GM19023 (cell line): ENCODE results near the gene C1orf216.
"Not testable (repeated sequence)": the region's sequence is repeated elsewhere in the genome, so short reads cannot be mapped to it uniquely, and the experiment has no call there.

ENCODE experiments used
- ATAC-seq: cut with Tn5 transposase; IDR thresholded peaks from one replicate; pipeline ENCODE4 v1.9.1; 2021; ENCODE audit warnings: mild to moderate bottlenecking, moderate library complexity; ENCODE audit not compliant: unreplicated experiment

Gene C1orf216

GRCh38 chr1:35718492-35719336 is at the start of gene C1orf216:
Gene C1orf216 (minus strand): TSS chr1:35718884. CDS start chr1:35716321, 2,563 bp downstream.
- ATAC-seq = peak; percentile 59

DNA sequence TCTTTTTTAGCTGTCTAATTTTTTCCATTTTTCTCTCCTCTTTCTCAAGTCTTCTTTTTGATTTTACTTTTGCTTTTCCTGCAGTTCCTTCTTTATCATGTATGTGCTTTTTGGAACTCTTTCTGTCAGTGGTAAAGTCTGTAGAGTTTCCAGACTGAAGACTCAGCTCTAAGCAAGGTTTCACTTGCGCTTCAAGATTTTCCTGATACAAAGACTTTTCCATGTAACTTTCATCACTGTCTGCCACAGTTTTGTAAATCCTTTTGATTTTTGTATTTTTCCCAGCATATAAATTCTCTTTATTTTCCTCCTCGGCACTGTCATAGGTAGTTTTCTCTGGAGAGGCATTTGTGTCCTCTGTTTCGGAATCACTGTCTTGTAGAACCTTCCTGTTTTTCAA is 45.6 kb upstream of the C1orf216 start:
- no peak for ATAC-seq

GRCh38 chr1:35763201-35763600 is 44.5 kb upstream of the C1orf216 start:
- no peak for ATAC-seq

- no peak for ATAC-seq
These were observed 43.5 kb upstream of the C1orf216 start for GRCh38 chr1:35762141-35762540.

DNA sequence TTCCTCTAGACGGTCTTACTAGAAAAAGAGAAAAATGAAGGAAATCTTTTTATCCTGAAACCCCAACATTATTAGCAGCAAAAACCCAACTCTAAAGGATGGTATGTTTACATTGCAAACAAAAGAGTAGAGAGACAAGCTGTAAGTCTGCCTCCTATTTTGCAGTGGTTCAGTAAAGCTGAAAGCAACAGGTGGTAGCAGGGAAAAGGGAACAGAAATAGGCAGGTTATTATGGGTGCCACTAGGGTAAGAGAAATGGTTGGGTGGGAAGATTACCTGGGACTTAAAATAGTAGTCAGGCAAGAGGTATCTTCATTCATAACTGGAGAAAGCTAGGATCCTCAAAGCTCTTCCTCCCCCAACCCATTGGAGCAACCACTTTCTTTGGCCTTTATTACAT is 37.4 kb upstream of the C1orf216 start:
- ATAC-seq = no peak

DNA sequence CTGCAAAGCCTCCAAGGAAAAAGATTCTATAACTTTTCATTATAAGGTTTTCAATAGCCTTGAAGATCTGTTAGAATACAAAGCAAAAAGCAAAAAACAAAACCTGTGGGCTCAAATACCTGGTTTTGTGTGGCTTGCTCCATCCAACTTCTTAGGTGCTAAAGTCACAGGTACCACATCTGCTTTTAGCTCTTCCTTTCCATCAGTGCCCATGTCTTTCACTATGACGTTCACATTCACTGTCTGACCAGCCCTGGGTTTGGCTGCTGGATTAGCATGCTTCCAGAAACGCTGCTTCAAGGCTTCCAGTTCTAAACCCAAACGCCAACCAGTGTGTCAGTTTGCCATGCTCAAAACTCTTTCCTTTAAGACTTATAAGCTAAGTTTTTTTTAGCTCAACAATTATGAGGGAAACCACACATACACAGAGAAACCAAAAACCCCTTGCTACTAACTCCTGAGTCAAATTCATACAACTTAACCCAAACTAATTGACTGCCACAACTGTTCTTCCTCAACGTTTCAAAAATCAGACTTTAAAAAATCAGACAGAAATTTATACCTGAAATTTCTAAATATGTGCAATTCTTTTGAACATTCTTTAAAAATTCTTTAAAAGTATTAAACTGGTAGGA is 35.1 kb upstream of the C1orf216 start:
- ATAC-seq = no peak

GRCh38 chr1:35748326-35748725 is 29.6 kb upstream of the C1orf216 start:
- no peak for ATAC-seq

DNA sequence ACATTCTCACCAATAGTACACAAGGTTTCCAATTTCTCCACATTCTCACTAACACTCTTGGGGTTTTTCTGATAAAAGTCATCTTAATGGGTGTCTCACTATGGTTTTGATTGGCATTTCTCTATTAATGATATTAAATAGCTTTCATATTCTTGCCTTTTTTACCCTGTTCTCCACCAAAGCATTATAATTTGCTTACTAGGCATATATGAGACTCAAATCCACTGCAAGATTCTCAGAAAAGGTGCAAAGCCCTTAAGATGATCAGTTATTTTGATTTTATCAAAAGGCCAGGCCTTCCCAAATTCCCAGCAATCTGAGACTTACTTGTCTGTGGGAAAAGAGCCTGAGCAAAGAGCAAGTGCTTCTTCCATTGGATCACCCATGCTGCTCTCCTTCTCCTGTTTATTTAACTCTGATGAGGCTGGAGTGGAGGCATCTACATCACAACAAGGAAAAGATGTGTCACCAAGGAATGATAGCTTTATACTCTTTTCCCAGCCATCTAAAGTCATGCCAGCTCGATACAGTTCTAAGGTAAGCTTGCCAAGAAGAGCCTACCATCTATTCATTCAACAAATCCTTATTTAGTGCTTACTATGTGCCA is 26.5 kb upstream of the C1orf216 start:
- no peak for ATAC-seq

DNA sequence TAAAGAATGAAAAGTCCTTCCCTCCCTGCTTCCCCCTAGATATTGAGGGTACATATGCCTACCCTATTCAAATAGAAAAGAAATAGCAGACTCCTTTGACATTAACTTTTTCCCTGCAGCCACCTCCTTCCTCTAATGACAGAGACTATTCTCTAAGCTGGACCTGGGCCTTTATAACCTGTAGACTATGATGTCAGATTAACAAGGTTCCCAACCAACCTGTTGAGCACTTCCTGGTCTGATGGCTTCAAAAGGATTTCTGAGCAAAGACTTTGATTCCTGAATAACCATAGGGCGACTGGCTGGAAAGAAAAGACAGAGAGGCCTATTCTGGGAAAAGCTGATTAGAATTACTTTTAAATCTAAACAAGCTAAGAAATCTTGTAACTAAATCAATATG is 18.4 kb upstream of the C1orf216 start:
- ATAC-seq = no peak

DNA sequence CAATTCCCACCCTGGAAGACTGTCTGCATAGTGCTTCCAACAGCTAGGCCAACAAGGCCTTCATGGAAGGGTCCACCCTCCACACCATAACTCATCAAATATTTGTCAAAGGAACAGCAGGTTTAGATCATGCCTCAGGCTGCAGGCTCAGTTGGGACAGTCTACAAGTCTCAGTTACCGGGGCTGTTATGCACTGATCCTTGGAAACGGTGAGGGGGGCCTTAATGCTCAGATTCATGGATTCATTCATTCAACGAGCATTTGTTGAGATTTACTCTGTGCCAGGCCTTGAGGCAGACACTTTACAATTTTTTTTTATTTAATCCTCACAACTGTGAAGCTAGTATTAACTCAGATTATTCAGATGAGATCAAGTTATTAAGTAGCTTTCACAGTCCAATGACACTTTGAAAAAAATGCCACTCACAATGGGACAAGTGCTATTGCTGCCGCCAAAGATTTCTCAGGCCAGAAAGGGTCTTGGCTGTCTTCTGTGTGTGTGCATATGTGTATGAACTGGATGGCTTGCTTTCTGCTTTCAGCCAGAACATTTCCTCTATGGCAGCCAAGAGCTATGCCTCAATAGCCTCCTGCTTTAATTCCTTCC is 8.9 kb upstream of the C1orf216 start:
- no peak for ATAC-seq

DNA sequence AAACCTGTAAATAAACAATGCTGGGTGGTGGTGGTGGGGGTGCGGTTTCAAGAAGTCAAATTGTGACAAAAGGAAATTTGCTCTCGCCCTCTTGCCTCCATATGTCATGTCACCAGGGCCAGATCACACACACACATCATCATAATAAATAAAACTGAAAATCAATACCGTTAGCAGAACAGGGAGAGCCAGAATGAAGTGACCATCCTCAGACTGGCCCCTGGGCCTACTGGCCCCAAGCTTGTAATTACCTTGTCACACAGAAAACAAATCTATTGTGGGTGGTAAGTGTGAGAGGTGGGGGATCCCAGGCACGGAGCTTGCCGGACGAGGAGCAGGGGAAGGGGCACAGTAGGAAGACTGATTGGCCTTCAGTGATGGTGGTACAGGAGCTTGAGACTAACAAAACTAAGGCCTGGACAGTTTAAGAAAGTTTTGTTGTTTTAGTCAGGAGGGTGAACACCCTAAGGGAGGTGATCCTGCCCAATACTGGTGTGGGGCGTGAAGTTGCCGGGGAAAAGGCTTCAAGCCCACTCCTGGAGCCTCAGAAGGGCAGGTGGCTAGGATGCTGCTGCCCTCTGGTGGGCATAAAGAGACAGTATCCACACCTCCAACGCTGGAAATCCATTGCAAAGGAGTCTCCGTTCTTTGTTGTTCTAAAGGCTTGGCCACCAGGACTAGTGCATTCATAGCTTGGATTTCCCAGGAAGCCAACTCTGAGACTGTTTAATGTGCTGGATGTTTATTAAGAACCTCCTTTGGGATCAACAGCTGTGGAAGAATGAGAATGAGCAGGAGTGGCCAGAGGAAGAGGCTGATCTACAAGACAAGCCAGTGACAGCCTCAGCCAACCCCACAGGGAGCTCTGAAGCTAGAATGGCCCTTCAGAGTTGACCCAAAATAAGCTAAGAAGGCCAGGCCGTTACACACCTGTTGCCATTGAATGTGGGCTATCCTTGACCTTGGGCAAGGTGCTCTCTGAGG is 8.1 kb upstream of the C1orf216 start:
- no peak for ATAC-seq

- no peak for ATAC-seq
These were observed 6.9 kb upstream of the C1orf216 start for GRCh38 chr1:35725596-35725995.

DNA sequence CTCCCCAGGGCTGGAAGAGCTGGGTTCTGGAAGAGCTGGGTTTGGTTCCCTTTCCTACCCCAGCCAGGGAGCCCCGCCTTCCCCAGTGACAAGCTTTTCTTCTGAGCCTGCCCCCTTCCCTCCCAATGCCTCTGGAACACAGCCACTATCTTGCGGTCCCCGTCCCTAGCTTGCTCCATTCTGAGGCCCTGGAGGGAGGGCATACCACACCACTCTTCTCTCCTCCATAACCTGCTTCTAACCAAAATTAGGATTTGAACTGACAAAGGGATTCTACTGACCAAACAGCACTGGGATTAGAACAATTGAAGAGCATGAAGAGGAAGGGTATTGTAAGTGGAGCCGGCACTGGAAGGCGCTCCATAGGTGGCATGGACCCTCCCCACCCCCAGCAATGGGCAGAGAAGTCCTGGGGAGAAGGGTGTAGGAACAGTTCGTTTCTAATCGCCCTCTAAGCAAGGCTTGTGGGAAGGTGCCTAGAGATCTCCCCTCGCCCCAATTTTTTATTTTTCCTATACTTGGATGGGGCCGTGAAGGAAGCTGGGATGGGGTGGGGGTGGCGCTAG is 690 bp downstream of the C1orf216 start:
- no peak for ATAC-seq

GRCh38 chr1:35715568-35716002 is 3.1 kb downstream of the C1orf216 start:
- ATAC-seq = peak; percentile 47

DNA sequence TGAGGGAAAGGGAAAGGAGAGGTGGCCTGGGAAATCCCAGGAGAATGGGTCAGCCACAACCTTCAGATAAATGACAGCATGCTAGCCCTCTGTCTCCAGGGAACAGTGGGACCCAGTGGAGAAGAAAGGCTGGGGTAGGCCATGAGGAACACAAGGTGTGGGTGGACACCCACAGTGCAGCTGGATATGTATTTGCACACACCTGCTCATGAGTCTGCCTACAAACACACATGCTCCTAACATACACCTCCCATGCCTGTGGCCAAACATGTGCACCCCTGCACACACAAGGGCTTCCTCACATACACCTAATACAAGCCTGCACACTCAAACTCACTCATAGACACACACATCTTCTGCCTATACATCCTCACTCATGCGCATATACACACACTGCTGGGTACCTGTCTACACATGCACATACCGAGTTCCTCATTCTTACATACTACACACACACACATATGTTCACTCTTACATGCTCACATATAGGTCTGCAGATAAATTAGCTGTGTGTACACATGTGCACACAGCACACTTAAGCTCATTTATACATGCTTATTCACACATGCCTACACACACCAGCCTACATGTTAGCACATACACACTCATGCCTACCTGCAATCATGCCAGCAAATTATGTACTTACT is 3.6 kb downstream of the C1orf216 start:
- ATAC-seq = no peak

DNA sequence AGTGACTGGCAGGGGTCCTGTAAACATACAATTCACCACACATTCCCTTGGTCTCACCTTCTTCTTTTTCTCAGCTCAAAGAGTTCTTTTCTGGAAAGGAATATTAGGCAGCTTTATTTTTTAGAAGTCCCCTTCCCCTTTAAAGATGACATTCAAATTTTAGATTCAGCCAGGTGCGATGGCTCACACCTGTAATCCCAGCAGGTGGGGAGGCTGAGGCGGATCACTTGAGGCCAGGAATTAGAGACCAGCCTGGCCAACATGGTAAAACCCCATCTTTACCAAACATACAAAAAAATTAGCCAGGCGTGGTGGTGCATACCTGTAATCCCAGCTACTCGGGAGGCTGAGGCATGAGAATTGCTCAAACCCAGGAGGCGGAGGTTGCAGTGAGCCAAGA is 7.6 kb downstream of the C1orf216 start:
- not testable (repeated sequence) for ATAC-seq

GRCh38 chr1:35708952-35709351 is 9.7 kb downstream of the C1orf216 start:
- no peak for ATAC-seq

DNA sequence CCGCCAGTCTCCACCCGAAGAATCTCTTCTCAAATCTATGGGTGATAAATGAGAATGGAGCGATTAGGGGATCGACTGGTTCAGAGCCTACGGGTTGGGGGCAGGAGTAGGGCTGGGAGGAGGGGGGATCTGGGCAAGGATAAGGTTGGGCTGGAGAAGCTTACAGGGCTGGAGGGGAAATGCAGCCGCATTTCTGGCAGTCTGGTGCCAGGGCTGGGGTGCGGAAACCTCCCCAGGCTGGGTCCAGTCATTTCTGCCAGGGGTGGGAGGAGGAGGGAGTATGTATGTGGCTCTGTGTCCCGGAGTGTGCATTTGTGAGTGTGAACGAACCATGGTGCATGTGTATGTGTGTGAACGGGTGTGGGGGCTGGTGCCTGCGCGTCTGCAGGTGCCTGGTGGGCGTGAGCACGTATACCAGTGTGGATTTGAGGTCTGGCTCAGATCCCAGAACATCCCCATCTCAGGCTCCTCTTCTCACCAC is 10.2 kb downstream of the C1orf216 start:
- no peak for ATAC-seq
